GM15510 (cell line): ENCODE measurements around the gene LHB.
"Not testable (repeated sequence)": the region's sequence is repeated elsewhere in the genome, so short reads cannot be mapped to it uniquely, and the experiment has no call there.

Experiments
- POLR2A ChIP-seq: IDR thresholded peaks from 3 replicates; pipeline ENCODE4 v1.6.1; 2011; ENCODE audit warnings: borderline replicate concordance; ENCODE audit not compliant: insufficient read length; ENCODE audit errors: extremely low read depth

The LHB gene

GRCh38 chr19:49024233-49024632 is 7.3 kb upstream of the LHB start, which contains the start of gene CGB3:
Gene CGB3, minus strand, starts transcription at chr19:49024333. Its CDS starts 362 bp downstream, at chr19:49023971.
- TF ChIP-seq POLR2A = not testable (repeated sequence)

- TF ChIP-seq POLR2A = no peak
Measured at GRCh38 chr19:49022116-49022515, 5.2 kb upstream of the LHB start.

GRCh38 chr19:49020931-49021895 is 4.3 kb upstream of the LHB start:
- TF ChIP-seq POLR2A = no peak

GRCh38 chr19:49020342-49020741 is 3.5 kb upstream of the LHB start:
- no peak for TF ChIP-seq POLR2A

- no peak for TF ChIP-seq POLR2A
Measured at GRCh38 chr19:49019242-49019932, 2.5 kb upstream of the LHB start.

- TF ChIP-seq POLR2A = no peak
Measured at GRCh38 chr19:49017666-49018351, 918 bp upstream of the LHB start.

- no peak for TF ChIP-seq POLR2A
Measured at GRCh38 chr19:49016067-49016839, 638 bp downstream of the LHB start.

- TF ChIP-seq POLR2A = no peak
Measured at GRCh38 chr19:49014870-49015255, 2.0 kb downstream of the LHB start.

GRCh38 chr19:49014123-49014869 is 2.6 kb downstream of the LHB start:
- no peak for TF ChIP-seq POLR2A

- no peak for TF ChIP-seq POLR2A
Measured at GRCh38 chr19:49011194-49011593, 5.7 kb downstream of the LHB start.

GRCh38 chr19:49010453-49010852 is 6.4 kb downstream of the LHB start:
- no peak for TF ChIP-seq POLR2A

GRCh38 chr19:49009828-49010227 is 7.1 kb downstream of the LHB start:
- no peak for TF ChIP-seq POLR2A

GRCh38 chr19:49006905-49007304 is 10.0 kb downstream of the LHB start:
- no peak for TF ChIP-seq POLR2A
